Measurements from ENCODE around the gene C10orf53. TPM values are rescaled to one million over a fixed set of nuclear protein-coding genes. Genes with fewer than 3 reads are reported as not detected.

Gene C10orf53
- total and polyA plus RNA-seq, 2 of the 4 experiments (the other 2 are of a cell fraction), result not detected

- Histone ChIP-seq H2AK9ac (replicated peaks; ENCODE audit: low read depth, low read length, poor library complexity) (no peak overlapping the region), H3K18ac (ENCODE audit: low read depth, low read length) (no peak overlapping the region), H2AFZ (replicated peaks; ENCODE audit: low read length, poor library complexity) (no peak overlapping the region), H2BK15ac (ENCODE audit: low read depth, low read length) (no peak overlapping the region), H2BK120ac (ENCODE audit: low read depth, low read length) (no peak overlapping the region), H3K4me3 (ENCODE audit: insufficient read depth, low read depth, low read length) (no peak overlapping the region), H3K23ac (ENCODE audit: low read depth, low read length) (no peak overlapping the region), H2BK5ac (ENCODE audit: low read depth, low read length, poor library complexity, severe bottlenecking) (no peak overlapping the region), H4K5ac (ENCODE audit: low read depth, low read length) (no peak overlapping the region), H4K91ac (ENCODE audit: insufficient read depth, low read depth, low read length) (no peak overlapping the region), H2BK20ac (ENCODE audit: low read depth, low read length) (no peak overlapping the region), H3K9me1 (ENCODE audit: insufficient read depth, low read length) (no peaks in the 10 kb centered on the region), H3K4me1 (ENCODE audit: control insufficient read depth, insufficient read depth, low read length) (no peaks in the 10 kb centered on the region), H3K9ac (ENCODE audit: low read depth, low read length) (no peak overlapping the region), H3K4ac (ENCODE audit: low read depth, low read length) (no peak overlapping the region), H3K4me2 (ENCODE audit: low read depth, low read length) (no peak overlapping the region), H3K9me3 (ENCODE audit: control insufficient read depth, insufficient read depth, low read length) (no peaks in the 10 kb centered on the region), H4K20me1 (ENCODE audit: insufficient read depth, low read length) (no peaks in the 10 kb centered on the region), H3K36me3 (ENCODE audit: control insufficient read depth, insufficient read depth, low read length) (no peaks in the 10 kb centered on the region), H3K79me1 (ENCODE audit: low read depth in 1 of 2, low read length in 2 of 2) (no peaks in the 10 kb centered on the region), H3K14ac (replicated peaks; ENCODE audit: low read depth, low read length) (no peak overlapping the region), H3K56ac (ENCODE audit: extremely low read depth, insufficient read depth, low read length) (no peak overlapping the region), H4K8ac (ENCODE audit: low read depth in 2 of 2, low read length in 2 of 2) (no peak overlapping the region), H3K27ac (ENCODE audit: insufficient read depth, low read length) (no peak overlapping the region), H3K27me3 (ENCODE audit: control insufficient read depth, insufficient read depth, low read length) (peaks cover 5% of the 10 kb centered on the region; the same call in 1 of the 2 replicates), H2AK5ac (ENCODE audit: low read depth, low read length) (no peak overlapping the region)
- CTCF ChIA-PET, result no interaction called here
- in situ Hi-C loops (cut with MboI; ENCODE audit: low sequenced_read_pairs), result no loop called here
- POLR2A ChIA-PET (ENCODE audit: unreplicated experiment), result no interaction called here
- DNase-seq (no peak), ATAC-seq (ENCODE audit: low read depth) (no peak)
- dilution Hi-C loops (cut with HindIII; ENCODE audit: low sequenced_read_pairs, unreplicated experiment), result no loop called here
- BruUV-seq (replicated peaks), result no TSS peak
- WGBS, 2 experiments (ENCODE audit: extremely low coverage in 2 of 2, insufficient read length in 1 of 2), result 41% methylated on average over 3 of the region's 7 CpGs; no CpG with 5 or more reads in 1 of the 2 experiments
- intact Hi-C loops (cut with micrococcal nuclease), result no loop called here
- no peak for TF ChIP-seq NFE2L2 (IDR thresholded peaks at IDR 0.05; ENCODE audit: low read depth, low read length)
Observed at GRCh38 chr10:49664006-49664841, 15.2 kb upstream of the C10orf53 start.

Measured in IMR-90 (cell line).